Mesenteric fat pad (tissue), 1 donor: ENCODE measurements around the gene NRK. TPM values are rescaled to one million over a fixed set of nuclear protein-coding genes. Genes with fewer than 3 reads are reported as not detected.
"Not testable (repeated sequence)": the region's sequence is repeated elsewhere in the genome, so short reads cannot be mapped to it uniquely, and the experiment has no call there.

Experiments
- DNase-seq: peaks from one replicate; pipeline ENCODE4 v3.0.0-alpha.2; 2020; ENCODE audit warnings: low spot score
- long read RNA-seq: library from polyadenylated mRNA; unstranded; transcript quantifications from one replicate; pipeline ENCODE4 v2.0.0, GENCODE V29; 2020
- total RNA-seq: library from RNA; stranded (reverse); fragmentation: NEBNext Ultra II Directional; extraction: Animal tissue kit (Norgen Biotek cat#: 25700); gene quantifications from one replicate; pipeline ENCODE4 v1.2.1, GENCODE V29; 2021
- donor health status: DM: yes; HTN: yes; CAD: no.

NRK gene
- total RNA-seq, result 0.96 TPM
- long read RNA-seq, partial matches to known transcripts, result 1 of 1 reads
- long read RNA-seq, other reads (novel, unspliced or antisense), result 0 of 1 reads

- no peak for DNase-seq
Measured at GRCh38 chrX:105822138-105823091, at the start of gene NRK. Gene NRK (plus strand): TSS chrX:105822539. CDS start chrX:105822846, 307 bp downstream.

- no peak for DNase-seq
Measured at GRCh38 chrX:105773801-105774200, 48.5 kb upstream of the NRK start.

- no peak for DNase-seq
Measured at GRCh38 chrX:105775679-105776078, 46.7 kb upstream of the NRK start.

GRCh38 chrX:105781804-105782203, 40.5 kb upstream of the NRK start:
- no peak for DNase-seq

- DNase-seq, result not testable (repeated sequence)
Measured at GRCh38 chrX:105796877-105797276, 25.5 kb upstream of the NRK start.

GRCh38 chrX:105803891-105804290, 18.4 kb upstream of the NRK start:
- DNase-seq, result no peak

- not testable (repeated sequence) for DNase-seq
Measured at GRCh38 chrX:105805655-105806054, 16.7 kb upstream of the NRK start.

- no peak for DNase-seq
Measured at GRCh38 chrX:105816517-105816916, 5.8 kb upstream of the NRK start.

- no peak for DNase-seq
Measured at GRCh38 chrX:105820247-105820646, 2.1 kb upstream of the NRK start.

- no peak for DNase-seq
Measured at GRCh38 chrX:105821471-105822121, 743 bp upstream of the NRK start.

- DNase-seq, result no peak
Measured at GRCh38 chrX:105823092-105823455, 735 bp downstream of the NRK start.

- DNase-seq, result no peak
Measured at GRCh38 chrX:105829011-105829410, 6.7 kb downstream of the NRK start.

- no peak for DNase-seq
Measured at GRCh38 chrX:105837232-105837631, 14.9 kb downstream of the NRK start.

- DNase-seq, result no peak
Measured at GRCh38 chrX:105845631-105846030, 23.3 kb downstream of the NRK start.

GRCh38 chrX:105850100-105850499, 27.8 kb downstream of the NRK start:
- DNase-seq, result not testable (repeated sequence)

- no peak for DNase-seq
Measured at GRCh38 chrX:105865709-105866108, 43.4 kb downstream of the NRK start.

- no peak for DNase-seq
Measured at GRCh38 chrX:105869701-105870100, 47.4 kb downstream of the NRK start.

GRCh38 chrX:105870445-105870844, 48.1 kb downstream of the NRK start:
- no peak for DNase-seq

- DNase-seq, result no peak
Measured at GRCh38 chrX:105872941-105873340, 50.6 kb downstream of the NRK start.

GRCh38 chrX:105874790-105875189, 52.5 kb downstream of the NRK start:
- no peak for DNase-seq

- DNase-seq, result no peak
Measured at GRCh38 chrX:105876658-105877057, 54.3 kb downstream of the NRK start.

- DNase-seq, result no peak
Measured at GRCh38 chrX:105880491-105880890, 58.2 kb downstream of the NRK start.
